Esophagus muscularis mucosa (tissue), 3 donors: Measurements from ENCODE around the gene ATF3.

ENCODE experiments used
- CTCF ChIP-seq, 3 experiments: fragments of 200-600 bp in 2 of 3; fragments of 450-650 bp in 1 of 3; sonication (generic) in 2 of 3; IDR thresholded peaks; one replicate each; pipeline ENCODE4 v1.5.1; 2017 to 2019; ENCODE audit warnings: antibody characterized with exemption in 3 of 3, mild to moderate bottlenecking in 2 of 3, moderate library complexity in 1 of 3
- POLR2A ChIP-seq: fragments of 450-650 bp; IDR thresholded peaks from one replicate; pipeline ENCODE4 v1.6.1; 2017; ENCODE audit warnings: antibody characterized with exemption, moderate library complexity, mild to moderate bottlenecking, low read depth
- POLR2AphosphoS5 ChIP-seq, 2 donors: sonication (generic); formaldehyde crosslinking; IDR thresholded peaks; one replicate each; pipeline ENCODE4 v1.6.1; 2017; ENCODE audit warnings: antibody characterized with exemption in 2 of 2

GRCh38 chr1:212607913-212608391 lies 609 bp upstream of the ATF3 start:
- TF ChIP-seq CTCF (IDR thresholded peaks at IDR 0.05): no peak
- TF ChIP-seq POLR2AphosphoS5 (IDR thresholded peaks at IDR 0.05): no peak
- TF ChIP-seq POLR2A: peak; percentile 40
